Measurements from ENCODE around the gene NAALADL1.

Gene NAALADL1

GRCh38 chr11:65089621-65090020 lies 31.3 kb upstream of the NAALADL1 start:
- DNase-seq (ENCODE audit: low read depth) = no peak
- H3K4me3 ChIP-seq (ENCODE audit: low read depth, low read length) = no peak overlapping the region
- TF ChIP-seq MAX (IDR thresholded peaks at IDR 0.05; ENCODE audit: low read depth, low read length) (no peak), MYC (IDR thresholded peaks at IDR 0.05; ENCODE audit: low read depth, low read length) (no peak), POLR2A (IDR thresholded peaks at IDR 0.05; ENCODE audit: extremely low read depth, insufficient read length) (no peak), CTCF (IDR thresholded peaks at IDR 0.05; ENCODE audit: low read depth, low read length) (no peak)

GRCh38 chr11:65087827-65088226 lies 29.5 kb upstream of the NAALADL1 start:
- H3K4me3 ChIP-seq (ENCODE audit: low read depth, low read length) = no peak overlapping the region
- TF ChIP-seq MYC (IDR thresholded peaks at IDR 0.05; ENCODE audit: low read depth, low read length) (no peak), POLR2A (IDR thresholded peaks at IDR 0.05; ENCODE audit: extremely low read depth, insufficient read length) (no peak), MAX (IDR thresholded peaks at IDR 0.05; ENCODE audit: low read depth, low read length) (no peak), CTCF (IDR thresholded peaks at IDR 0.05; ENCODE audit: low read depth, low read length) (no peak)
- DNase-seq (ENCODE audit: low read depth) = no peak

- DNase-seq (ENCODE audit: low read depth) = no peak
- no peak overlapping the region for H3K4me3 ChIP-seq (ENCODE audit: low read depth, low read length)
- TF ChIP-seq CTCF (IDR thresholded peaks at IDR 0.05; ENCODE audit: low read depth, low read length) (no peak), MAX (IDR thresholded peaks at IDR 0.05; ENCODE audit: low read depth, low read length) (no peak), POLR2A (IDR thresholded peaks at IDR 0.05; ENCODE audit: extremely low read depth, insufficient read length) (no peak), MYC (IDR thresholded peaks at IDR 0.05; ENCODE audit: low read depth, low read length) (no peak)
These were observed 28.9 kb upstream of the NAALADL1 start for GRCh38 chr11:65087216-65087615.

- no peak for TF ChIP-seq MYC (IDR thresholded peaks at IDR 0.05; ENCODE audit: low read depth, low read length)
- TF ChIP-seq CTCF (IDR thresholded peaks at IDR 0.05; ENCODE audit: low read depth, low read length) = no peak
- TF ChIP-seq MAX (IDR thresholded peaks at IDR 0.05; ENCODE audit: low read depth, low read length) = no peak
- TF ChIP-seq POLR2A (IDR thresholded peaks at IDR 0.05; ENCODE audit: extremely low read depth, insufficient read length) = no peak
- H3K4me3 ChIP-seq (ENCODE audit: low read depth, low read length) = no peak overlapping the region
- no peak for DNase-seq (ENCODE audit: low read depth)
These were observed 28.5 kb upstream of the NAALADL1 start for GRCh38 chr11:65086809-65087208.

- TF ChIP-seq CTCF (IDR thresholded peaks at IDR 0.05; ENCODE audit: low read depth, low read length) (no peak), POLR2A (IDR thresholded peaks at IDR 0.05; ENCODE audit: extremely low read depth, insufficient read length) (no peak), MYC (IDR thresholded peaks at IDR 0.05; ENCODE audit: low read depth, low read length) (no peak), MAX (IDR thresholded peaks at IDR 0.05; ENCODE audit: low read depth, low read length) (no peak)
- H3K4me3 ChIP-seq (ENCODE audit: low read depth, low read length) = no peak overlapping the region
- no peak for DNase-seq (ENCODE audit: low read depth)
These were observed 27.1 kb upstream of the NAALADL1 start for GRCh38 chr11:65085446-65085845.

Data from NB4 (cell line).